ENCODE measurements around the gene CYFIP1. TPM values are rescaled to one million over a fixed set of nuclear protein-coding genes. Genes with fewer than 3 reads are reported as not detected.

Gene CYFIP1
- total RNA-seq, 1 experiment from 2014 or later = 159 TPM

- intact Hi-C loops (cut with micrococcal nuclease; ENCODE audit: unreplicated experiment) = no loop called here
- Histone ChIP-seq H3K4me3 (ENCODE audit: low read depth in 2 of 2, low read length in 2 of 2) (no peak overlapping the region), H3K4me1 (ENCODE audit: control insufficient read depth, insufficient read depth, low read length) (no peaks in the 10 kb centered on the region), H3K9me3 (ENCODE audit: control insufficient read depth, insufficient read depth, low read depth, low read length) (no peaks in the 10 kb centered on the region), H3K27ac (ENCODE audit: low read length) (no peak overlapping the region), H3K27me3 (ENCODE audit: control insufficient read depth, insufficient read depth, low read length) (no peaks in the 10 kb centered on the region), H3K36me3 (ENCODE audit: control insufficient read depth, insufficient read depth, low read length) (peaks cover 4% of the 10 kb centered on the region; the same call in 1 of the 2 replicates)
- TF ChIP-seq POLR2AphosphoS5 (IDR thresholded peaks at IDR 0.05; ENCODE audit: low read depth, low read length) = no peak
- TF ChIP-seq REST (IDR thresholded peaks at IDR 0.05; ENCODE audit: insufficient read depth in 1 of 2, low read depth in 2 of 2, low read length in 1 of 2) = no peak
- TF ChIP-seq CTCF (IDR thresholded peaks at IDR 0.05) = no peak
- TF ChIP-seq TCF7L2 (IDR thresholded peaks at IDR 0.05; ENCODE audit: low read depth, low read length) = no peak
- TF ChIP-seq SIN3A (IDR thresholded peaks at IDR 0.05; ENCODE audit: borderline replicate concordance, insufficient read depth, low read depth, low read length) = no peak
- CTCF ChIA-PET = no interaction called here
- BruUV-seq (replicated peaks) = no TSS peak
- POLR2A ChIA-PET = no interaction called here
- DNase-seq (ENCODE audit: low read depth, low spot score) = no peak
- in situ Hi-C loops (cut with HindIII; ENCODE audit: low pct_unique_long_range_greater_than_20kb, low sequenced_read_pairs) = no loop called here
- ATAC-seq = no peak
Observed at GRCh38 chr15:22887157-22887951, 92.8 kb downstream of the CYFIP1 start.

GRCh38 chr15:22885120-22885519, 95.0 kb downstream of the CYFIP1 start:
- in situ Hi-C loops (cut with HindIII; ENCODE audit: low pct_unique_long_range_greater_than_20kb, low sequenced_read_pairs) = no loop called here
- H3K36me3 ChIP-seq (ENCODE audit: control insufficient read depth, insufficient read depth, low read length) = peaks cover 4% of the 10 kb centered on the region; the same call in 1 of the 2 replicates
- POLR2A ChIA-PET = no interaction called here
- intact Hi-C loops (cut with micrococcal nuclease; ENCODE audit: unreplicated experiment) = no loop called here
- TF ChIP-seq CTCF (IDR thresholded peaks at IDR 0.05) (no peak), TCF7L2 (IDR thresholded peaks at IDR 0.05; ENCODE audit: low read depth, low read length) (no peak), POLR2AphosphoS5 (IDR thresholded peaks at IDR 0.05; ENCODE audit: low read depth, low read length) (no peak), REST (IDR thresholded peaks at IDR 0.05; ENCODE audit: insufficient read depth in 1 of 2, low read depth in 2 of 2, low read length in 1 of 2) (no peak), SIN3A (IDR thresholded peaks at IDR 0.05; ENCODE audit: borderline replicate concordance, insufficient read depth, low read depth, low read length) (no peak)
- no peaks in the 10 kb centered on the region for H3K9me3 ChIP-seq (ENCODE audit: control insufficient read depth, insufficient read depth, low read depth, low read length)
- CTCF ChIA-PET = no interaction called here
- ATAC-seq (no peak), DNase-seq (ENCODE audit: low read depth, low spot score) (no peak)
- H3K27me3 ChIP-seq (ENCODE audit: control insufficient read depth, insufficient read depth, low read length) = no peaks in the 10 kb centered on the region
- no peaks in the 10 kb centered on the region for H3K4me1 ChIP-seq (ENCODE audit: control insufficient read depth, insufficient read depth, low read length)
- H3K4me3 ChIP-seq (ENCODE audit: low read depth in 2 of 2, low read length in 2 of 2) = no peak overlapping the region
- no peak overlapping the region for H3K27ac ChIP-seq (ENCODE audit: low read length)
- BruUV-seq (replicated peaks) = no TSS peak
